HFF-Myc (cell line): ENCODE results near the gene MAP9.
"Not testable (repeated sequence)": the region's sequence is repeated elsewhere in the genome, so short reads cannot be mapped to it uniquely, and the experiment has no call there.

Source experiments
- DNase-seq: peaks from one replicate; pipeline ENCODE4 v3.0.0-alpha.2; 2011; ENCODE audit warnings: low read depth; ENCODE audit errors: extremely low read depth
- H3K4me3 ChIP-seq: replicated peaks from 2 replicates; pipeline ENCODE4 v1.5.1; 2011; ENCODE audit warnings: low read depth, mild to moderate bottlenecking, control low read depth, low read length
- CTCF ChIP-seq: IDR thresholded peaks from 2 replicates; pipeline ENCODE4 v1.5.1; 2012; ENCODE audit warnings: mild to moderate bottlenecking, low read depth, low read length, control low read depth; ENCODE audit errors: missing control alignments

The MAP9 gene

GRCh38 chr4:155331478-155331877, 45.3 kb downstream of the MAP9 start:
- no peak overlapping the region for H3K4me3 ChIP-seq
- no peak for DNase-seq
- no peak for TF ChIP-seq CTCF

GRCh38 chr4:155322782-155323181, 54.0 kb downstream of the MAP9 start:
- no peak for TF ChIP-seq CTCF
- H3K4me3 ChIP-seq = no peak overlapping the region
- DNase-seq = no peak

GRCh38 chr4:155321006-155321405, 55.8 kb downstream of the MAP9 start:
- H3K4me3 ChIP-seq = no peak overlapping the region
- DNase-seq = no peak
- TF ChIP-seq CTCF = no peak

- H3K4me3 ChIP-seq = no peak overlapping the region
- DNase-seq = no peak
- TF ChIP-seq CTCF = no peak
Measured at GRCh38 chr4:155319516-155319915, 57.2 kb downstream of the MAP9 start.

GRCh38 chr4:155312027-155312426, 64.7 kb downstream of the MAP9 start:
- not testable (repeated sequence) for H3K4me3 ChIP-seq, DNase-seq

- DNase-seq = no peak
- TF ChIP-seq CTCF = no peak
- no peak overlapping the region for H3K4me3 ChIP-seq
Measured at GRCh38 chr4:155307731-155308277, 69.0 kb downstream of the MAP9 start.

- no peak for TF ChIP-seq CTCF
- H3K4me3 ChIP-seq = no peak overlapping the region
- DNase-seq = no peak
Measured at GRCh38 chr4:155305619-155306018, 71.1 kb downstream of the MAP9 start.

GRCh38 chr4:155304375-155304774, 72.4 kb downstream of the MAP9 start:
- no peak overlapping the region for H3K4me3 ChIP-seq
- TF ChIP-seq CTCF = no peak
- no peak for DNase-seq
